HG03558 (cell line): ENCODE data around the gene NSD2.
A peak's percentile ranks its signal among the peaks of the same experiment; 100 is the strongest.
"Not testable (repeated sequence)": the region's sequence is repeated elsewhere in the genome, so short reads cannot be mapped to it uniquely, and the experiment has no call there.

ENCODE experiments used
- ATAC-seq: cut with Tn5 transposase; IDR thresholded peaks from one replicate; pipeline ENCODE4 v1.9.1; 2021; ENCODE audit warnings: moderate number of reproducible peaks; ENCODE audit not compliant: unreplicated experiment; ENCODE audit errors: extremely low read depth

Gene NSD2

GRCh38 chr4:1870578-1871443, at the start of gene NSD2:
Gene NSD2, plus strand, starts transcription at chr4:1871393. Its CDS starts 29,262 bp downstream, at chr4:1900655.
- ATAC-seq: peak; percentile 44

GRCh38 chr4:1821679-1822567, 49.3 kb upstream of the NSD2 start:
- ATAC-seq: no peak

DNA sequence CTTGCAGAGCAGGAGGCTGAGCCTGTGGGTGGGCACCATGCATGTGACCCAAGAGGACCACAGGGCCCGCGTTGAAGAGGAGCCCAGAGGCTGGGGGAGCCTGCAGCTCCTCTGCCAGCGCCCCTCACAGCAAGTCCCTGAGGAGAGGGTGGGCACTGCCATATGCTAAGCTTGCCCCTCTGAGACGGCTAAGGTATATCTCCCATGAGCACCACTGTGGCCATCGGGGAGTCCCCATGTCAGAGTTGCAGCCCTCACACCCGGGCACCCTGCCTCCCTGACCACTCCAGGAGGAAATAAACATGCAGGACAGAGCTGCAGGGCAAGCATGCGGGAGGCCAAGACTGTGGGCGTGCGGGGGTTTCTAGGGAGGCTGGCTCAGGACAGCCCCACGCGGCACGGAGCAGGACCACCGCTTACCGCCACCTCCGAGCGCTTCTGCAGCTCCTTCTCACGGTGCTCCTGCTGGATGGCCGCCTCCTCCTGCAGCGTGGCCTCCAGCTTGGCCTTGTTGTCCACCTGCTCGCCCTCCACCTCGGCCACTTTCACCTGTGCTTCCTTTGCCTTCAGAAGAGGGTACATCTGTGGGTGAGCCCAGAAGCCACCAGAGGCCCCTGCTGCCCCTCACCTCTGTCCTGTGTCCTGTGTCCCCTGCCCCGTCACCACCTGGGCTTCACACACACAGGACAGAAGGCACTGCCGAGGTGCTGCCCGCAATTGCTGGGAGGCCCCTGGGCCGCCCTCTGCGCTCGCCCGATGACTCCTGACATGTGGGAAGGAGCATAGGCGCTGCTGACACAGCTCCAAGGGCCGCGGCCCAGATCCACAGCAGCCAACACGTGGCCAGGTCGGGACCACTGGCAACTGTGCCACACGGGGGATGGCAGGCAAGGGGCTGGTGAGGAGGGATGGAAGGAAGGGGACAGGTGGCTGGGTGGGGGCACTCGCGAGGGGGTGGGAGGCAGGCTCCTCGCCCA, 48.3 kb upstream of the NSD2 start:
- no peak for ATAC-seq

- ATAC-seq: no peak
These were observed 47.7 kb upstream of the NSD2 start for GRCh38 chr4:1823545-1823932.

- ATAC-seq: no peak
These were observed 46.4 kb upstream of the NSD2 start for GRCh38 chr4:1824746-1825145.

GRCh38 chr4:1825326-1825725, 45.9 kb upstream of the NSD2 start:
- ATAC-seq: no peak

GRCh38 chr4:1826531-1827350, 44.5 kb upstream of the NSD2 start:
- no peak for ATAC-seq

DNA sequence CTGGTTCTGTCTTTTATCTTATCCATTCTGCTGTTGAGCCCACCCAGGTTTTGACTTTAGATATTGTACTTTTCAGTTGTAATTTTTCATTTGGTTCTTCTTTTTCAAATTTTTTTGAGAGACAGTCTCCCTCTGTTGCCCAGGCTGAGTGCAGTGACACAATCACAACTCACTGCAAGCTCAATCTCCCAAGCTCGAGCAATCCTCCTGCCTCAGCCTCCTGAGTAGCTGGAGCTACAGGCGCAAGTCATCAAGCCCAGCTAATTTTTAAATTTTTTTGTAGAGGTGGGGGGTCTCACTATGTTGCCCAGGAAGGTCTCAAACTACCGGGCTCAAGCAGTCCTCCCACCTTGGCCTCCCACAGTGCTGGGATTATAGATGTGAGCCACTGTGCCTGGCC, 41.0 kb upstream of the NSD2 start:
- no peak for ATAC-seq

DNA sequence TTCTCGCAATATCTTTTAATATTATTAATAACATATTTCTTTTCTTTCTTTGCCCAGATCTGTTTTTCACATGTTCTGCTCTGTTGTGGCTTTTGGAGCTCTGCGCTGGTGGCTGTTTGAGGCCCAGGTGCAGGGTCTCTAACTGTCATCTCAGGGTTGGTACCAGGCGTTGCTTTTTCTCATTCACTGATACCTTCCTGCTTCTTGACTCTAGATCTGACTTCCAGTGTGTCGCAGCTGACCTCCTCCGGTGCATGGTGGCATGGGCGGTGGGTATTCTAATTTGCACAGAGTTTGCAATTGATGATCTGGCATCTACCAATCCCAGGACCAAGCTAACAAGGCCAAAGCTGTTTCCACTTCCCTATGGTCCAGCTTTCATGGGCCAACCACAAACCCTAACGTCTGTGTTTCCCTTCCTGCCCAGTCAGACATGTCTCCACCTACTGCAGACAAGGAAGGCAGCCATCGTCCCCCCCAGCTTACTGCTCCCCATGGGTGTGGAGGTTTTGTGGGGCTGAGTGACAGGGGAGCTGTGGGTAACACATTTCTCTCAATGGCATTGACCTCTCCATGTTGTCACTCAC, 40.5 kb upstream of the NSD2 start:
- ATAC-seq: no peak

- no peak for ATAC-seq
These were observed 39.9 kb upstream of the NSD2 start for GRCh38 chr4:1831331-1831730.

- ATAC-seq: no peak
These were observed 38.5 kb upstream of the NSD2 start for GRCh38 chr4:1832690-1833089.

DNA sequence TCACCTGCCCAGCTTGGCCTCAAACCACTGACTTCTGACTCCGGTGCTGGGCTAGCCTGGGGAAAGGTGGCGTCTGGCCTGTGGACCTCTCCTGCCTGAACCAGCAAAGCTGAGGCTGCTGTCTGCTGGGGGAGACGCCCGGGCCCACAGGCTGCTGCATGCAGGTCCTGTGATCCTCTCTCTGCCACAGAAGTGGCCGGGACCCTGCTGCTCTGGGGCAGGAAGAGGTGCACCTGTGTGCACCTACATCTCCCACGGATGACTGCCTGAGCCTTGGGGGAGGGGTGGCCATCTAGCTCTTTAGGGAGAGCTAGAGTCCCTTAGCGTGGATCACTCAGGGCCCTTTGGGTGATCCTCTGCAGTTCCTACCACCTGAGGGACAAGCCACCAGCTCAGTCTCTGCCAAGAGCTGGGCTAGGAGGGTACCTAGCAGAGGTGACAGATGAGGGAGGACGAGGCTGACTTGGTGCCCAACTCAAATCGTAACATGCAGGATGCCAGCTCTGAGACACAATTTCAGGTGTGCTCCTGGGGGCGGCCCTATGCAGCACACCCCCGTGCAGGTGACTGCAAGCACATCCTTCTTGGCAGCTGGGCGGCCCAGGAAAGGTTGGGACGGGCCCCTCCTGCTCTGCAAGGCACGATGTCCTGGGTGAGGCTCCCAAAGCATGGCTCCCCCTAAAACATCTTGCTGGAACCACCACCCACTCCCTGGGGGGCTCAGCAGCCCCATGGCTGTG, 37.7 kb upstream of the NSD2 start:
- no peak for ATAC-seq

- no peak for ATAC-seq
These were observed 37.0 kb upstream of the NSD2 start for GRCh38 chr4:1834047-1834775.

DNA sequence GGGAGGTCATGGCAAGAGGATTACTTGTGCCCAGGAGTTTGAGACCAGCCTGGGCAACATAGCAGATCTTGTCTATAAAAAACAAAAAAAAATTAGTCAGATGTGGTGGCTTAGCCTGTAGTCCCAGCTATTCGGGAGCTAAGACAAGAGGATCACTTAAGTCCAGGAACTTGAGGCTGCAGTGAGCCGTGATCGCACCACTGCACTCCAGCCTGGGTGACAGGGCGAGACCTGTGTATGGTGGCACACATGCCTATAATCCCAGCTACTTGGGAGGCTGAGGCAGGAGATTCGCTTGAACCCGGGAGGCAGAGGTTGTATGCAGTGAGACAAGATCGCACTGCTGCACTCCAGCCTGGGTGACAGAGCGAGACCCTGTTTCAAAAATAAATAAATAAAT, 35.4 kb upstream of the NSD2 start:
- not testable (repeated sequence) for ATAC-seq

- ATAC-seq: no peak
These were observed 34.5 kb upstream of the NSD2 start for GRCh38 chr4:1836650-1837049.

GRCh38 chr4:1837069-1837468, 34.1 kb upstream of the NSD2 start:
- no peak for ATAC-seq

DNA sequence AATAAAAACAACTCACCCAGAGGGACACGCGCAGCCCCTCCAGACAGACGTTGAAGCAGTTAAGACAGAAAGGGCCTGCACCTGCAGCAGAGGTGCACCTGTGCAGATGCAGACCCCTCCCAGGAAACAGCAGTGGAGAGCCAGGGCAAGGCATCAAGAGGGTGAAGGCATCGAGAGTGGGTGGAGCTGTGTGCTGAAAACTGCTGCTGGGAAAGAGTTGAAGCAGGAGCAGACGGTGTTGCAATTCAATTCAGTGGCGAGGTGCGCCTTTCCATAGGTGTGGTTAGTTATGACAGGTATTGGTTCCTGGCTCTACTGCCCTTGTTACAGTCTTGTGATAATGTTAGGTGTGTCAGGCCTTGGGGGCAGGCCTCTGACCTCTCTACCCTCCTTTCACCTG, 31.9 kb upstream of the NSD2 start:
- no peak for ATAC-seq
